ENCODE measurements around the gene DDRGK1. TPM values are rescaled to one million over a fixed set of nuclear protein-coding genes. Genes with fewer than 3 reads are reported as not detected.

Gene DDRGK1
- total and polyA plus RNA-seq, 2 experiments from 2014 or later, result 92.9 to 154 TPM

- Histone ChIP-seq H3K9me2 (replicated peaks; ENCODE audit: insufficient read depth) (no peaks in the 10 kb centered on the region), H3K27ac (no peak overlapping the region), H3K4me1 (ENCODE audit: insufficient read depth) (no peaks in the 10 kb centered on the region), H2AFZ (peak overlapping the region; percentile 94), H3K36me3 (replicated peaks; ENCODE audit: insufficient read depth, low read depth) (no peaks in the 10 kb centered on the region), H4K20me1 (ENCODE audit: insufficient read depth, poor library complexity, severe bottlenecking) (no peaks in the 10 kb centered on the region), H3K79me2 (no peaks in the 10 kb centered on the region), H3K4me2 (peak overlapping the region; percentile 99), H3K4me3 (peak overlapping the region; percentile 94), H3K27me3 (peaks cover 53% of the 10 kb centered on the region), H3K9me3 (ENCODE audit: low read depth) (no peaks in the 10 kb centered on the region)
- DNase-seq (ENCODE audit: low spot score), result no peak
- TF ChIP-seq CTCF (IDR thresholded peaks at IDR 0.05; ENCODE audit: poor library complexity) (no peak), EZH2 (IDR thresholded peaks at IDR 0.05; ENCODE audit: borderline replicate concordance) (no peak), EZH2phosphoT487 (IDR thresholded peaks at IDR 0.05; ENCODE audit: low read depth, severe bottlenecking, unreplicated experiment) (no peak)
- WGBS (ENCODE audit: low lambda C conversion rate, missing lambda C conversion rate), result 17% methylated on average over 50 of the region's 54 CpGs
Measured at GRCh38 chr20:3239867-3240775, 35.6 kb upstream of the DDRGK1 start.

GRCh38 chr20:3239026-3239866 is 34.8 kb upstream of the DDRGK1 start, which contains the start of gene SLC4A11:
Gene SLC4A11, minus strand, starts transcription at chr20:3239190. Its CDS starts 53 bp downstream, at chr20:3239137.
- under 1% methylated on average over 92 of the region's 107 CpGs for WGBS (ENCODE audit: low lambda C conversion rate, missing lambda C conversion rate)
- H3K4me1 ChIP-seq (ENCODE audit: insufficient read depth), result no peaks in the 10 kb centered on the region
- H3K27me3 ChIP-seq, result peaks cover 53% of the 10 kb centered on the region
- DNase-seq (ENCODE audit: low spot score), result peak; percentile 62
- no peaks in the 10 kb centered on the region for H3K9me2 ChIP-seq (replicated peaks; ENCODE audit: insufficient read depth)
- peak within 1 kb of the TSS; percentile 94 for H3K4me3 ChIP-seq
- TF ChIP-seq EZH2 (IDR thresholded peaks at IDR 0.05; ENCODE audit: borderline replicate concordance), result no peak
- peak; percentile 26 for TF ChIP-seq EZH2phosphoT487 (IDR thresholded peaks at IDR 0.05; ENCODE audit: low read depth, severe bottlenecking, unreplicated experiment)
- no peak for TF ChIP-seq CTCF (IDR thresholded peaks at IDR 0.05; ENCODE audit: poor library complexity)
- no peaks in the 10 kb centered on the region for H3K79me2 ChIP-seq
- H4K20me1 ChIP-seq (ENCODE audit: insufficient read depth, poor library complexity, severe bottlenecking), result no peaks in the 10 kb centered on the region
- peak within 1 kb of the TSS; percentile 94 for H2AFZ ChIP-seq
- no peak within 1 kb of the TSS for H3K27ac ChIP-seq
- H3K4me2 ChIP-seq, result peak within 1 kb of the TSS; percentile 99
- H3K9me3 ChIP-seq (ENCODE audit: low read depth), result no peaks in the 10 kb centered on the region
- no peaks in the 10 kb centered on the region for H3K36me3 ChIP-seq (replicated peaks; ENCODE audit: insufficient read depth, low read depth)

GRCh38 chr20:3238616-3239025 is 34.1 kb upstream of the DDRGK1 start:
- Histone ChIP-seq H3K4me2 (peak overlapping the region; percentile 99), H3K4me1 (ENCODE audit: insufficient read depth) (no peaks in the 10 kb centered on the region), H2AFZ (peak overlapping the region; percentile 94), H3K79me2 (no peaks in the 10 kb centered on the region), H4K20me1 (ENCODE audit: insufficient read depth, poor library complexity, severe bottlenecking) (no peaks in the 10 kb centered on the region), H3K27me3 (peaks cover 53% of the 10 kb centered on the region), H3K4me3 (peak overlapping the region; percentile 94), H3K9me3 (ENCODE audit: low read depth) (no peaks in the 10 kb centered on the region), H3K9me2 (replicated peaks; ENCODE audit: insufficient read depth) (no peaks in the 10 kb centered on the region), H3K27ac (no peak overlapping the region), H3K36me3 (replicated peaks; ENCODE audit: insufficient read depth, low read depth) (no peaks in the 10 kb centered on the region)
- WGBS (ENCODE audit: low lambda C conversion rate, missing lambda C conversion rate), result under 1% methylated on average over 34 of the region's 48 CpGs
- peak; percentile 41 for DNase-seq (ENCODE audit: low spot score)
- TF ChIP-seq EZH2 (IDR thresholded peaks at IDR 0.05; ENCODE audit: borderline replicate concordance) (peak; percentile 22), CTCF (IDR thresholded peaks at IDR 0.05; ENCODE audit: poor library complexity) (no peak)
